Measurements from ENCODE around the gene ERCC2. TPM values are rescaled to one million over a fixed set of nuclear protein-coding genes. Genes with fewer than 3 reads are reported as not detected.

The ERCC2 gene
- total and polyA plus RNA-seq, 9 donors, result 6.3 to 18.6 (median 16.8) TPM

GRCh38 chr19:45402298-45403061 is 32.1 kb upstream of the ERCC2 start:
- peak in 1 of 5 donors; percentile 49 for DNase-seq
- 29 to 31% (median 30%) methylated on average over 33 to 40 of the region's 40 CpGs for WGBS, 3 donors
- intact Hi-C loops (cut with DNase I), result no loop called here

DNA sequence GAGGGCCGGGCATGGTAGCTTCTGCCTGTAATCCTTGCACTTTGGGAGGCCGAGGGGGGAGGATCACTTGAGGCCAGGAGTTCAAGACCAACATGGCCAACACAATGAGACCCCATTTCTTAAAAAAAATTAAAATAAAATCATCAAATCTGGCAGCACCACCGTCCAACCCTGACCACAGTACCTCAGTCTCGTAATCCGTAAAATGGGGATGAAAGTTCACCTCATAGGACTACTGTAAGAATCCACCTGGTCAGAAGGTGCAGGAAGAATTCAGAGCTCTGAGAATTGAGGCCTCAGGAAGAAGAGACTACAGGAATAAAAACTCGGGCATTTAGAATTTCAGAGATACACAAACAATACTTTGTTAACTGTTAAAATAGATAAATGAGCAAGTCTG is 31.4 kb upstream of the ERCC2 start:
- no peaks in the 10 kb centered on the region for H3K27me3 ChIP-seq
- H3K9me3 ChIP-seq, result no peaks in the 10 kb centered on the region
- 86 to 91% (median 87%) methylated on average over 6 of the region's 6 CpGs for WGBS, 3 donors
- no peak for DNase-seq
- intact Hi-C loops (cut with DNase I), result no loop called here
- H3K4me3 ChIP-seq, result no peak overlapping the region
- H3K36me3 ChIP-seq, result no peaks in the 10 kb centered on the region
- H3K27ac ChIP-seq, result no peak overlapping the region
- TF ChIP-seq, protein P1, sequence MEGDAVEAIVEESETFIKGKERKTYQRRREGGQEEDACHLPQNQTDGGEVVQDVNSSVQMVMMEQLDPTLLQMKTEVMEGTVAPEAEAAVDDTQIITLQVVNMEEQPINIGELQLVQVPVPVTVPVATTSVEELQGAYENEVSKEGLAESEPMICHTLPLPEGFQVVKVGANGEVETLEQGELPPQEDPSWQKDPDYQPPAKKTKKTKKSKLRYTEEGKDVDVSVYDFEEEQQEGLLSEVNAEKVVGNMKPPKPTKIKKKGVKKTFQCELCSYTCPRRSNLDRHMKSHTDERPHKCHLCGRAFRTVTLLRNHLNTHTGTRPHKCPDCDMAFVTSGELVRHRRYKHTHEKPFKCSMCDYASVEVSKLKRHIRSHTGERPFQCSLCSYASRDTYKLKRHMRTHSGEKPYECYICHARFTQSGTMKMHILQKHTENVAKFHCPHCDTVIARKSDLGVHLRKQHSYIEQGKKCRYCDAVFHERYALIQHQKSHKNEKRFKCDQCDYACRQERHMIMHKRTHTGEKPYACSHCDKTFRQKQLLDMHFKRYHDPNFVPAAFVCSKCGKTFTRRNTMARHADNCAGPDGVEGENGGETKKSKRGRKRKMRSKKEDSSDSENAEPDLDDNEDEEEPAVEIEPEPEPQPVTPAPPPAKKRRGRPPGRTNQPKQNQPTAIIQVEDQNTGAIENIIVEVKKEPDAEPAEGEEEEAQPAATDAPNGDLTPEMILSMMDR (IDR thresholded peaks at IDR 0.05), result no peak
- no peak for TF ChIP-seq POLR2A (IDR thresholded peaks at IDR 0.05)
- H3K4me1 ChIP-seq (ENCODE audit: insufficient read depth), result peaks cover 7% of the 10 kb centered on the region

More at GRCh38 chr19:45402298-45403061, 32.1 kb upstream of the ERCC2 start:
- no peak overlapping the region for H3K4me3 ChIP-seq
- H3K9me3 ChIP-seq, result no peaks in the 10 kb centered on the region
- H3K36me3 ChIP-seq, result no peaks in the 10 kb centered on the region
- no peaks in the 10 kb centered on the region for H3K27me3 ChIP-seq
- no peak overlapping the region for H3K27ac ChIP-seq
- TF ChIP-seq, protein P1 (IDR thresholded peaks at IDR 0.05), result no peak
- TF ChIP-seq EP300 (IDR thresholded peaks at IDR 0.05) (no peak), POLR2A (IDR thresholded peaks at IDR 0.05) (no peak)
- peaks cover 9% of the 10 kb centered on the region for H3K4me1 ChIP-seq (ENCODE audit: insufficient read depth)

DNA sequence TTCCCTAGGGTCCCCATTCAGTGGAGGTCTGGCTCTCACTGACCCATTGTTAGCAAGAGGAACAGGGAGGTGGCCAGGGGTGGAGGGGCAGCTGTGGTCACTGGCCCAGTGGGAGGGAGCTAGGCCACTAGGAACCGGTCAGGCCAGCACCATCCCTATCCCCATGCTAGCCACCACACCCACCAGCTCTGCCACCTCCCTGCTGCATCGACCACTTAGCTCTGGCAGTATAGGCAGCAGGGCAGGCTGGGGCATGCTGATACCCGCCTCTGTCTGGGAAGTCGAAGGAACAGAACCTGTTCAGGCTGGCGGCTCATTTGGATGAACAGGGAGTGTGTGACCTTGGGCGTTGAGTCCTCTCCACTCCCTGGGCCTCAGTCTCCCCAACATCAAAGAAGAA is 29.8 kb upstream of the ERCC2 start:
- DNase-seq, result no peak
- Histone ChIP-seq H3K4me3 (no peak overlapping the region), H3K27me3 (no peaks in the 10 kb centered on the region), H3K27ac (no peak overlapping the region), H3K36me3 (no peaks in the 10 kb centered on the region), H3K4me1 (ENCODE audit: insufficient read depth) (peaks cover 7% of the 10 kb centered on the region), H3K9me3 (no peaks in the 10 kb centered on the region)
- WGBS, 3 donors, result 79 to 86% (median 86%) methylated on average over 6 of the region's 6 CpGs
- intact Hi-C loops (cut with DNase I), result no loop called here
- TF ChIP-seq POLR2A (IDR thresholded peaks at IDR 0.05), result no peak
- TF ChIP-seq, protein P1 (IDR thresholded peaks at IDR 0.05), result no peak
- no peak for TF ChIP-seq EP300 (IDR thresholded peaks at IDR 0.05)

- Histone ChIP-seq H3K27ac (no peak overlapping the region), H3K36me3 (no peaks in the 10 kb centered on the region), H3K4me3 (no peak overlapping the region), H3K9me3 (no peaks in the 10 kb centered on the region), H3K4me1 (ENCODE audit: insufficient read depth) (peaks cover 7% of the 10 kb centered on the region), H3K27me3 (no peaks in the 10 kb centered on the region)
- DNase-seq, result no peak
- intact Hi-C loops (cut with DNase I), result no loop called here
- TF ChIP-seq EP300 (IDR thresholded peaks at IDR 0.05) (no peak), POLR2A (IDR thresholded peaks at IDR 0.05) (no peak)
- TF ChIP-seq, protein P1 (IDR thresholded peaks at IDR 0.05), result no peak
- 67 to 70% (median 68%) methylated on average over 59 of the region's 59 CpGs for WGBS, 3 donors
Measured at GRCh38 chr19:45395821-45396617, 25.6 kb upstream of the ERCC2 start.

Data from ovary (tissue), 9 donors.